HCT116 (cell line): ENCODE results near the gene WWOX. TPM values are rescaled to one million over a fixed set of nuclear protein-coding genes. Genes with fewer than 3 reads are reported as not detected.

ENCODE experiments used
- ATAC-seq: fragments of 200-7000 bp; cut with Tn5 transposase; 2 replicates; pipeline ENCODE4 v1.9.1; 2020; ENCODE audit warnings: mild to moderate bottlenecking, moderate library complexity
- BruUV-seq: library from RNA; stranded (reverse); fragments of 400-500 nt; replicated peaks from 2 replicates; lab custom pipeline; 2021; lab: Mats Ljungman, UMichigan
- CTCF ChIA-PET: fragments of 300-600 bp; sonication (Branson Sonifier 250); formaldehyde crosslinking; loops from one replicate; lab custom pipeline; 2021; ENCODE audit warnings: antibody characterized with exemption; lab: Charles Lee
- POLR2A ChIA-PET: fragments of 300-600, 350-600 bp; sonication (Branson Sonifier 250); formaldehyde crosslinking; loops from one replicate; lab custom pipeline; 2021; ENCODE audit warnings: antibody characterized with exemption; lab: Charles Lee
- RAD21 ChIA-PET, 2 experiments: fragments of 300-600 bp; sonication (Branson Sonifier 250); formaldehyde crosslinking; loops; one replicate each; lab custom pipeline; 2023; ENCODE audit warnings: low total read pairs in 2 of 2; ENCODE audit not compliant: uncharacterized antibody in 2 of 2, unreplicated experiment in 2 of 2, low non-redundant PET in 1 of 2; lab: Charles Lee
- DNase-seq: peaks from one replicate; pipeline ENCODE4 v3.0.0-alpha.2; 2010; ENCODE audit warnings: low read depth, low spot score
- H2AFZ ChIP-seq: fragments of 200-600 bp; shearing (Covaris generic), sonication (generic); 2 replicates; pipeline ENCODE4 v1.6.1; 2017; ENCODE audit warnings: low read depth, mixed run types, mixed read lengths, antibody characterized with exemption, low read length; ENCODE audit not compliant: poor library complexity, severe bottlenecking
- H3K27ac ChIP-seq: 2 replicates; pipeline ENCODE4 v1.5.1; 2012; ENCODE audit warnings: low read depth, low read length
- H3K27me3 ChIP-seq: fragments of 200-600 bp; sonication (generic); 2 replicates; pipeline ENCODE4 v1.6.1; 2016; ENCODE audit warnings: mixed run types, low read length, mixed read lengths; ENCODE audit not compliant: insufficient read depth
- H3K36me3 ChIP-seq, 2 experiments: fragments of 200-500 bp in 1 of 2; fragments of 200-600 bp in 1 of 2; sonication (Bioruptor generic) in 1 of 2; sonication (generic) in 1 of 2; 2 replicates each; pipeline versions ENCODE4 v1.5.1 to v1.6.1; 2014 to 2016; ENCODE audit warnings: low read length in 2 of 2, inconsistent platforms in 1 of 2, mixed read lengths in 1 of 2, mixed run types in 1 of 2; ENCODE audit not compliant: insufficient read depth in 2 of 2, control insufficient read depth in 1 of 2
- H3K4me1 ChIP-seq, 2 experiments: fragments of 200-600 bp in 1 of 2; sonication (generic) in 1 of 2; 2 replicates each; pipeline versions ENCODE4 v1.5.1 to v1.6.1; 2012 to 2017; ENCODE audit warnings: low read length in 2 of 2, inconsistent platforms in 1 of 2, mild to moderate bottlenecking in 1 of 2, mixed read lengths in 1 of 2, mixed run types in 1 of 2, moderate library complexity in 1 of 2; ENCODE audit not compliant: insufficient read depth in 2 of 2, control insufficient read depth in 1 of 2
- H3K4me2 ChIP-seq: fragments of 200-600 bp; sonication (generic); 2 replicates; pipeline ENCODE4 v1.6.1; 2017; ENCODE audit warnings: mixed run types, low read length, mixed read lengths
- H3K4me3 ChIP-seq, 2 experiments: fragments of 200-600 bp in 1 of 2; sonication (generic) in 1 of 2; replicated peaks in 1 of 2; 2 replicates each; pipeline ENCODE4 v1.5.1; 2011 to 2016; ENCODE audit warnings: low read length in 2 of 2, control low read depth in 1 of 2, low read depth in 1 of 2, mild to moderate bottlenecking in 1 of 2, mixed read lengths in 1 of 2, mixed run types in 1 of 2
- H3K79me2 ChIP-seq: fragments of 200-600 bp; sonication (generic); 2 replicates; pipeline ENCODE4 v1.6.1; 2017; ENCODE audit warnings: mild to moderate bottlenecking, mixed run types, low read length, moderate library complexity, mixed read lengths; ENCODE audit not compliant: insufficient read depth
- H3K9ac ChIP-seq: fragments of 200-600 bp; sonication (generic); 2 replicates; pipeline ENCODE4 v1.6.1; 2016; ENCODE audit warnings: low read length, mixed read lengths
- H3K9me2 ChIP-seq: fragments of 200-600 bp; sonication (generic), shearing (Covaris generic); 2 replicates; pipeline ENCODE4 v1.6.1; 2017; ENCODE audit warnings: mixed run types, mild to moderate bottlenecking, moderate library complexity; ENCODE audit not compliant: insufficient read depth
- H3K9me3 ChIP-seq, 2 experiments: fragments of 200-500 bp in 1 of 2; fragments of 200-600 bp in 1 of 2; sonication (Bioruptor generic) in 1 of 2; sonication (generic) in 1 of 2; 2 replicates each; pipeline ENCODE4 v1.6.1; 2014 to 2017; ENCODE audit warnings: low read length in 2 of 2, mixed read lengths in 2 of 2, inconsistent platforms in 1 of 2, low read depth in 1 of 2, mild to moderate bottlenecking in 1 of 2, mixed run types in 1 of 2, moderate library complexity in 1 of 2; ENCODE audit not compliant: control insufficient read depth in 1 of 2, insufficient read depth in 1 of 2
- H4K20me1 ChIP-seq: fragments of 200-600 bp; sonication (generic), shearing (Covaris generic); 2 replicates; pipeline ENCODE4 v1.6.1; 2017; ENCODE audit warnings: mixed run types, mild to moderate bottlenecking, moderate library complexity; ENCODE audit not compliant: insufficient read depth
- CBX3 ChIP-seq: IDR thresholded peaks from 2 replicates; pipeline ENCODE4 v1.6.1; 2012; ENCODE audit warnings: low read depth
- CEBPB ChIP-seq: IDR thresholded peaks from 2 replicates; pipeline ENCODE4 v1.6.1; 2012; ENCODE audit warnings: low read depth
- ELF1 ChIP-seq: IDR thresholded peaks from 2 replicates; pipeline ENCODE4 v1.6.1; 2012; ENCODE audit warnings: low read depth, borderline replicate concordance
- EZH2 ChIP-seq: fragments of 200-600 bp; sonication (generic); IDR thresholded peaks from 2 replicates; pipeline ENCODE4 v1.6.1; 2017; ENCODE audit warnings: antibody characterized with exemption, mixed run types
- EZH2phosphoT487 ChIP-seq: fragments of 200-600 bp; IDR thresholded peaks from 2 replicates; pipeline ENCODE4 v1.6.1; 2018; ENCODE audit warnings: antibody characterized with exemption, borderline replicate concordance
- JUND ChIP-seq: IDR thresholded peaks from 2 replicates; pipeline ENCODE4 v1.6.1; 2012
- MAX ChIP-seq: IDR thresholded peaks from 2 replicates; pipeline ENCODE4 v1.6.1; 2012
- POLR2A ChIP-seq: IDR thresholded peaks from 2 replicates; pipeline ENCODE4 v1.7.0; 2011; ENCODE audit warnings: borderline replicate concordance; ENCODE audit not compliant: insufficient read depth, insufficient read length; ENCODE audit errors: extremely low read depth
- POLR2AphosphoS5 ChIP-seq: IDR thresholded peaks from 2 replicates; pipeline ENCODE4 v1.6.1; 2011; ENCODE audit warnings: mild to moderate bottlenecking, low read depth, low read length, moderate library complexity
- RAD21 ChIP-seq: IDR thresholded peaks from 2 replicates; pipeline ENCODE4 v1.6.1; 2012; ENCODE audit warnings: low read depth, mild to moderate bottlenecking
- REST ChIP-seq: IDR thresholded peaks from 2 replicates; pipeline ENCODE4 v1.6.1; 2012; ENCODE audit warnings: low read depth
- SIN3A ChIP-seq: IDR thresholded peaks from 2 replicates; pipeline ENCODE4 v1.6.1; 2012; ENCODE audit warnings: low read depth
- SP1 ChIP-seq: IDR thresholded peaks from 2 replicates; pipeline ENCODE4 v1.6.1; 2012; ENCODE audit warnings: low read depth
- SRF ChIP-seq: IDR thresholded peaks from 2 replicates; pipeline ENCODE4 v1.6.1; 2012; ENCODE audit warnings: low read depth
- ZFX ChIP-seq: fragments of 450-650 bp; IDR thresholded peaks from 2 replicates; pipeline ENCODE4 v1.6.1; 2017
- ZNF274 ChIP-seq: fragments of 200-500 bp; sonication (Bioruptor generic); IDR thresholded peaks from 2 replicates; pipeline ENCODE4 v1.6.1; 2014; ENCODE audit warnings: mild to moderate bottlenecking, low read depth, low read length, inconsistent platforms
- intact Hi-C: fragments of 100-400 bp; cut with micrococcal nuclease; formaldehyde crosslinking; loops from 2 replicates; pipeline ENCODE4 v1.10.0; 2022
- total RNA-seq: library from RNA; stranded (reverse); gene quantifications from one replicate; pipeline ENCODE4 v1.2.1, GENCODE V29; 2021; ENCODE audit not compliant: unreplicated experiment

WWOX gene
- total RNA-seq, 1 experiment from 2014 or later, result 13.7 TPM

GRCh38 chr16:78946556-78946955, 847.1 kb downstream of the WWOX start:
- CTCF ChIA-PET, result no interaction called here
- RAD21 ChIA-PET, result no interaction called here
- Histone ChIP-seq H3K4me1 (no peaks in the 10 kb centered on the region), H3K27ac (no peak overlapping the region), H3K4me3 (no peak overlapping the region), H4K20me1 (no peaks in the 10 kb centered on the region), H3K9me2 (no peaks in the 10 kb centered on the region), H3K79me2 (no peaks in the 10 kb centered on the region), H3K9me3 (peaks cover 6 to 29% of the 10 kb centered on the region in 2 experiments; a peak in 3 of 4 replicates), H3K36me3 (no peaks in the 10 kb centered on the region), H3K4me2 (no peak overlapping the region), H3K9ac (no peak overlapping the region), H3K27me3 (peaks cover 3% of the 10 kb centered on the region; the same call in 1 of the 2 replicates), H2AFZ (no peak overlapping the region)
- intact Hi-C loops, result no loop called here
- DNase-seq (no peak), ATAC-seq (no peak)
- TF ChIP-seq POLR2AphosphoS5, result no peak
- TF ChIP-seq ZNF274, result no peak
- no peak for TF ChIP-seq REST
- no peak for TF ChIP-seq SRF
- no TSS peak for BruUV-seq
- POLR2A ChIA-PET, result no interaction called here

GRCh38 chr16:78950768-78951167, 851.3 kb downstream of the WWOX start:
- Histone ChIP-seq H3K4me3 (no peak overlapping the region), H3K4me2 (no peak overlapping the region), H3K27me3 (peaks cover 3% of the 10 kb centered on the region; the same call in 1 of the 2 replicates), H3K4me1 (no peaks in the 10 kb centered on the region), H3K36me3 (no peaks in the 10 kb centered on the region), H3K9me2 (no peaks in the 10 kb centered on the region), H4K20me1 (no peaks in the 10 kb centered on the region), H2AFZ (no peak overlapping the region), H3K79me2 (no peaks in the 10 kb centered on the region), H3K9ac (no peak overlapping the region), H3K9me3 (peaks cover 0 to 20% of the 10 kb centered on the region in 2 experiments; a peak in 3 of 4 replicates), H3K27ac (no peak overlapping the region)
- ChIA-PET RAD21 (no interaction called here), CTCF (no interaction called here), POLR2A (no interaction called here)
- no peak for DNase-seq
- no peak for TF ChIP-seq SP1
- TF ChIP-seq ZFX, result no peak
- no peak for TF ChIP-seq EZH2
- TF ChIP-seq SRF, result no peak
- TF ChIP-seq CEBPB, result no peak
- no peak for TF ChIP-seq POLR2A
- no peak for TF ChIP-seq CBX3
- no peak for TF ChIP-seq EZH2phosphoT487
- TF ChIP-seq MAX, result no peak
- no peak for TF ChIP-seq ELF1
- TF ChIP-seq RAD21, result no peak
- no peak for TF ChIP-seq POLR2AphosphoS5
- no peak for TF ChIP-seq SIN3A
- no peak for TF ChIP-seq JUND
- BruUV-seq, result no TSS peak
- no peak for ATAC-seq
- intact Hi-C loops, result no loop called here
